NCI-H2227 treated with DMSO at 0.1 percent for 48 hours (cell line): ENCODE results near the gene ADD1.
"Not testable (repeated sequence)": the region's sequence is repeated elsewhere in the genome, so short reads cannot be mapped to it uniquely, and the experiment has no call there.

Experiments
- DNase-seq: peaks from one replicate; lab custom pipeline; 2025; lab: John Stamatoyannopoulos, UW

ADD1 gene

GRCh38 chr4:2886161-2886560, 42.5 kb downstream of the ADD1 start:
- no peak for DNase-seq

GRCh38 chr4:2886622-2887021, 43.0 kb downstream of the ADD1 start:
- peak; percentile 91 for DNase-seq

GRCh38 chr4:2887343-2887742, 43.7 kb downstream of the ADD1 start:
- no peak for DNase-seq

- DNase-seq = no peak
Measured at GRCh38 chr4:2888886-2889285, 45.2 kb downstream of the ADD1 start.

GRCh38 chr4:2891294-2891693, 47.6 kb downstream of the ADD1 start:
- no peak for DNase-seq

GRCh38 chr4:2893772-2894171, 50.1 kb downstream of the ADD1 start:
- DNase-seq = no peak

- DNase-seq = no peak
Measured at GRCh38 chr4:2898001-2898400, 54.4 kb downstream of the ADD1 start.

- DNase-seq = no peak
Measured at GRCh38 chr4:2900741-2901140, 57.1 kb downstream of the ADD1 start.

GRCh38 chr4:2901186-2901585, 57.5 kb downstream of the ADD1 start:
- DNase-seq = no peak

GRCh38 chr4:2902126-2902525, 58.5 kb downstream of the ADD1 start:
- no peak for DNase-seq

- no peak for DNase-seq
Measured at GRCh38 chr4:2905544-2905943, 61.9 kb downstream of the ADD1 start.

- DNase-seq = no peak
Measured at GRCh38 chr4:2906218-2906617, 62.6 kb downstream of the ADD1 start.

- no peak for DNase-seq
Measured at GRCh38 chr4:2907226-2907625, 63.6 kb downstream of the ADD1 start.

- no peak for DNase-seq
Measured at GRCh38 chr4:2907706-2908293, 64.2 kb downstream of the ADD1 start.

GRCh38 chr4:2908686-2909085, 65.0 kb downstream of the ADD1 start:
- DNase-seq = no peak

GRCh38 chr4:2909583-2909982, 65.9 kb downstream of the ADD1 start:
- DNase-seq = no peak

GRCh38 chr4:2910409-2910808, 66.8 kb downstream of the ADD1 start:
- DNase-seq = no peak

- DNase-seq = no peak
Measured at GRCh38 chr4:2911868-2912267, 68.2 kb downstream of the ADD1 start.

GRCh38 chr4:2913168-2913567, 69.5 kb downstream of the ADD1 start:
- no peak for DNase-seq

GRCh38 chr4:2914256-2915126, 70.8 kb downstream of the ADD1 start:
- DNase-seq = no peak

- no peak for DNase-seq
Measured at GRCh38 chr4:2915789-2916188, 72.1 kb downstream of the ADD1 start.

GRCh38 chr4:2916696-2917095, 73.1 kb downstream of the ADD1 start:
- DNase-seq = not testable (repeated sequence)

- not testable (repeated sequence) for DNase-seq
Measured at GRCh38 chr4:2918300-2918699, 74.7 kb downstream of the ADD1 start.

- DNase-seq = not testable (repeated sequence)
Measured at GRCh38 chr4:2918714-2919113, 75.1 kb downstream of the ADD1 start.
